HCT116 (cell line): ENCODE results near the gene CASK. TPM values are rescaled to one million over a fixed set of nuclear protein-coding genes. Genes with fewer than 3 reads are reported as not detected.

Experiments used
- ATAC-seq: fragments of 200-7000 bp; cut with Tn5 transposase; 2 replicates; pipeline ENCODE4 v1.9.1; 2020; ENCODE audit warnings: mild to moderate bottlenecking, moderate library complexity
- BruUV-seq: library from RNA; stranded (reverse); fragments of 400-500 nt; replicated peaks from 2 replicates; lab custom pipeline; 2021; lab: Mats Ljungman, UMichigan
- CTCF ChIA-PET: fragments of 300-600 bp; sonication (Branson Sonifier 250); formaldehyde crosslinking; loops from one replicate; lab custom pipeline; 2021; ENCODE audit warnings: antibody characterized with exemption; lab: Charles Lee
- POLR2A ChIA-PET: fragments of 300-600, 350-600 bp; sonication (Branson Sonifier 250); formaldehyde crosslinking; loops from one replicate; lab custom pipeline; 2021; ENCODE audit warnings: antibody characterized with exemption; lab: Charles Lee
- RAD21 ChIA-PET, 2 experiments: fragments of 300-600 bp; sonication (Branson Sonifier 250); formaldehyde crosslinking; loops; one replicate each; lab custom pipeline; 2023; ENCODE audit warnings: low total read pairs in 2 of 2; ENCODE audit not compliant: uncharacterized antibody in 2 of 2, unreplicated experiment in 2 of 2, low non-redundant PET in 1 of 2; lab: Charles Lee
- DNase-seq: peaks from one replicate; pipeline ENCODE4 v3.0.0-alpha.2; 2010; ENCODE audit warnings: low read depth, low spot score
- H2AFZ ChIP-seq: fragments of 200-600 bp; shearing (Covaris generic), sonication (generic); 2 replicates; pipeline ENCODE4 v1.6.1; 2017; ENCODE audit warnings: low read depth, mixed run types, mixed read lengths, antibody characterized with exemption, low read length; ENCODE audit not compliant: poor library complexity, severe bottlenecking
- H3K27ac ChIP-seq: 2 replicates; pipeline ENCODE4 v1.5.1; 2012; ENCODE audit warnings: low read depth, low read length
- H3K27me3 ChIP-seq: fragments of 200-600 bp; sonication (generic); 2 replicates; pipeline ENCODE4 v1.6.1; 2016; ENCODE audit warnings: mixed run types, low read length, mixed read lengths; ENCODE audit not compliant: insufficient read depth
- H3K36me3 ChIP-seq, 2 experiments: fragments of 200-500 bp in 1 of 2; fragments of 200-600 bp in 1 of 2; sonication (Bioruptor generic) in 1 of 2; sonication (generic) in 1 of 2; 2 replicates each; pipeline versions ENCODE4 v1.5.1 to v1.6.1; 2014 to 2016; ENCODE audit warnings: low read length in 2 of 2, inconsistent platforms in 1 of 2, mixed read lengths in 1 of 2, mixed run types in 1 of 2; ENCODE audit not compliant: insufficient read depth in 2 of 2, control insufficient read depth in 1 of 2
- H3K4me1 ChIP-seq, 2 experiments: fragments of 200-600 bp in 1 of 2; sonication (generic) in 1 of 2; 2 replicates each; pipeline versions ENCODE4 v1.5.1 to v1.6.1; 2012 to 2017; ENCODE audit warnings: low read length in 2 of 2, inconsistent platforms in 1 of 2, mild to moderate bottlenecking in 1 of 2, mixed read lengths in 1 of 2, mixed run types in 1 of 2, moderate library complexity in 1 of 2; ENCODE audit not compliant: insufficient read depth in 2 of 2, control insufficient read depth in 1 of 2
- H3K4me2 ChIP-seq: fragments of 200-600 bp; sonication (generic); 2 replicates; pipeline ENCODE4 v1.6.1; 2017; ENCODE audit warnings: mixed run types, low read length, mixed read lengths
- H3K4me3 ChIP-seq, 2 experiments: fragments of 200-600 bp in 1 of 2; sonication (generic) in 1 of 2; replicated peaks in 1 of 2; 2 replicates each; pipeline ENCODE4 v1.5.1; 2011 to 2016; ENCODE audit warnings: low read length in 2 of 2, control low read depth in 1 of 2, low read depth in 1 of 2, mild to moderate bottlenecking in 1 of 2, mixed read lengths in 1 of 2, mixed run types in 1 of 2
- H3K79me2 ChIP-seq: fragments of 200-600 bp; sonication (generic); 2 replicates; pipeline ENCODE4 v1.6.1; 2017; ENCODE audit warnings: mild to moderate bottlenecking, mixed run types, low read length, moderate library complexity, mixed read lengths; ENCODE audit not compliant: insufficient read depth
- H3K9ac ChIP-seq: fragments of 200-600 bp; sonication (generic); 2 replicates; pipeline ENCODE4 v1.6.1; 2016; ENCODE audit warnings: low read length, mixed read lengths
- H3K9me2 ChIP-seq: fragments of 200-600 bp; sonication (generic), shearing (Covaris generic); 2 replicates; pipeline ENCODE4 v1.6.1; 2017; ENCODE audit warnings: mixed run types, mild to moderate bottlenecking, moderate library complexity; ENCODE audit not compliant: insufficient read depth
- H3K9me3 ChIP-seq, 2 experiments: fragments of 200-500 bp in 1 of 2; fragments of 200-600 bp in 1 of 2; sonication (Bioruptor generic) in 1 of 2; sonication (generic) in 1 of 2; 2 replicates each; pipeline ENCODE4 v1.6.1; 2014 to 2017; ENCODE audit warnings: low read length in 2 of 2, mixed read lengths in 2 of 2, inconsistent platforms in 1 of 2, low read depth in 1 of 2, mild to moderate bottlenecking in 1 of 2, mixed run types in 1 of 2, moderate library complexity in 1 of 2; ENCODE audit not compliant: control insufficient read depth in 1 of 2, insufficient read depth in 1 of 2
- H4K20me1 ChIP-seq: fragments of 200-600 bp; sonication (generic), shearing (Covaris generic); 2 replicates; pipeline ENCODE4 v1.6.1; 2017; ENCODE audit warnings: mixed run types, mild to moderate bottlenecking, moderate library complexity; ENCODE audit not compliant: insufficient read depth
- CBX3 ChIP-seq: IDR thresholded peaks from 2 replicates; pipeline ENCODE4 v1.6.1; 2012; ENCODE audit warnings: low read depth
- CEBPB ChIP-seq: IDR thresholded peaks from 2 replicates; pipeline ENCODE4 v1.6.1; 2012; ENCODE audit warnings: low read depth
- JUND ChIP-seq: IDR thresholded peaks from 2 replicates; pipeline ENCODE4 v1.6.1; 2012
- SIN3A ChIP-seq: IDR thresholded peaks from 2 replicates; pipeline ENCODE4 v1.6.1; 2012; ENCODE audit warnings: low read depth
- SP1 ChIP-seq: IDR thresholded peaks from 2 replicates; pipeline ENCODE4 v1.6.1; 2012; ENCODE audit warnings: low read depth
- SRF ChIP-seq: IDR thresholded peaks from 2 replicates; pipeline ENCODE4 v1.6.1; 2012; ENCODE audit warnings: low read depth
- TCF7L2 ChIP-seq: IDR thresholded peaks from 2 replicates; pipeline ENCODE4 v1.7.0; 2011; ENCODE audit warnings: borderline replicate concordance, inconsistent platforms; ENCODE audit not compliant: insufficient read depth, insufficient read length; ENCODE audit errors: extremely low read depth
- ZFX ChIP-seq: fragments of 450-650 bp; IDR thresholded peaks from 2 replicates; pipeline ENCODE4 v1.6.1; 2017
- intact Hi-C: fragments of 100-400 bp; cut with micrococcal nuclease; formaldehyde crosslinking; loops from 2 replicates; pipeline ENCODE4 v1.10.0; 2022
- total RNA-seq: library from RNA; stranded (reverse); gene quantifications from one replicate; pipeline ENCODE4 v1.2.1, GENCODE V29; 2021; ENCODE audit not compliant: unreplicated experiment
- TF ChIP-seq, protein P1 (sequence below), 3 experiments: fragments of 200-600 bp in 1 of 3; sonication (generic) in 1 of 3; IDR thresholded peaks in 2 of 3; conservative IDR thresholded peaks in 1 of 3; 2 replicates each; pipeline ENCODE4 v1.5.1; 2012 to 2017; ENCODE audit warnings: low read depth in 2 of 3, low read length in 2 of 3, antibody characterized with exemption in 1 of 3, borderline replicate concordance in 1 of 3, control low read depth in 1 of 3, mild to moderate bottlenecking in 1 of 3, mixed read lengths in 1 of 3, mixed run types in 1 of 3, moderate library complexity in 1 of 3; ENCODE audit not compliant: insufficient read depth in 1 of 3
- TF ChIP-seq, protein P2 (sequence below): IDR thresholded peaks from 2 replicates; pipeline ENCODE4 v1.6.1; 2011; ENCODE audit warnings: mild to moderate bottlenecking, low read length, moderate library complexity; ENCODE audit not compliant: insufficient replicate concordance; ENCODE audit errors: extremely low read depth
- TF ChIP-seq, protein P3 (sequence below): IDR thresholded peaks from 2 replicates; pipeline ENCODE4 v1.6.1; 2012

Gene CASK
- total RNA-seq, 1 experiment from 2014 or later: 39.0 TPM

DNA sequence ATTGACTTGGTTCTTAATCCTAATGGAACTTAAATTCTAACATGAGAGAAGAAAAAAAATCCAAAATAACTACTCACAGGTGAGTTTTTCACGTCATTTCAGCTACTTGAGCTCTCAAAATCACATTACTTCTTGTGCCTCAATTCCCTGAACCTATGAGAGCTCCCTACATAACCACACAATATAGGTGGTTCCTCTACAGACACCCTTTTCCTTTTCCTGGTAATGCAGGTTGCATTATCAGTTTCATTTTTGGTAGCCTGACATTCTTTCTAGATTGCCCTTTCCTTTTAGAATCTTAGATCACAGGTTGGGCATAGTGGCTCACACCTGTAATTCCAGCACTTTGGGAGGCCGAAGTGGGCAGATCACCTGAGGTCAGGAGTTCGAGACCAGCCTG lies 230.3 kb downstream of the CASK start:
- Histone ChIP-seq H4K20me1 (no peaks in the 10 kb centered on the region), H3K4me2 (no peak overlapping the region), H3K27me3 (no peaks in the 10 kb centered on the region), H3K9me3 (no peaks in the 10 kb centered on the region), H3K79me2 (no peaks in the 10 kb centered on the region), H3K36me3 (no peaks in the 10 kb centered on the region), H3K4me3 (no peak overlapping the region), H3K9ac (no peak overlapping the region), H2AFZ (no peak overlapping the region), H3K4me1 (no peaks in the 10 kb centered on the region), H3K9me2 (no peaks in the 10 kb centered on the region), H3K27ac (no peak overlapping the region)
- BruUV-seq: no TSS peak
- ATAC-seq (no peak), DNase-seq (no peak)
- RAD21 ChIA-PET: no interaction called here
- intact Hi-C loops: no loop called here
- CTCF ChIA-PET: no interaction called here
- TF ChIP-seq, protein P1, sequence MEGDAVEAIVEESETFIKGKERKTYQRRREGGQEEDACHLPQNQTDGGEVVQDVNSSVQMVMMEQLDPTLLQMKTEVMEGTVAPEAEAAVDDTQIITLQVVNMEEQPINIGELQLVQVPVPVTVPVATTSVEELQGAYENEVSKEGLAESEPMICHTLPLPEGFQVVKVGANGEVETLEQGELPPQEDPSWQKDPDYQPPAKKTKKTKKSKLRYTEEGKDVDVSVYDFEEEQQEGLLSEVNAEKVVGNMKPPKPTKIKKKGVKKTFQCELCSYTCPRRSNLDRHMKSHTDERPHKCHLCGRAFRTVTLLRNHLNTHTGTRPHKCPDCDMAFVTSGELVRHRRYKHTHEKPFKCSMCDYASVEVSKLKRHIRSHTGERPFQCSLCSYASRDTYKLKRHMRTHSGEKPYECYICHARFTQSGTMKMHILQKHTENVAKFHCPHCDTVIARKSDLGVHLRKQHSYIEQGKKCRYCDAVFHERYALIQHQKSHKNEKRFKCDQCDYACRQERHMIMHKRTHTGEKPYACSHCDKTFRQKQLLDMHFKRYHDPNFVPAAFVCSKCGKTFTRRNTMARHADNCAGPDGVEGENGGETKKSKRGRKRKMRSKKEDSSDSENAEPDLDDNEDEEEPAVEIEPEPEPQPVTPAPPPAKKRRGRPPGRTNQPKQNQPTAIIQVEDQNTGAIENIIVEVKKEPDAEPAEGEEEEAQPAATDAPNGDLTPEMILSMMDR (IDR thresholded peaks at IDR 0.05 in 2 of 3, conservative IDR thresholded peaks at IDR 0.05 in 1 of 3; ENCODE audit: borderline replicate concordance in 1 of 3, insufficient read depth in 1 of 3, low read depth in 2 of 3, low read length in 2 of 3): no peak
- TF ChIP-seq CEBPB: no peak
- no peak for TF ChIP-seq SP1
- TF ChIP-seq CBX3: no peak
- TF ChIP-seq, protein P2, sequence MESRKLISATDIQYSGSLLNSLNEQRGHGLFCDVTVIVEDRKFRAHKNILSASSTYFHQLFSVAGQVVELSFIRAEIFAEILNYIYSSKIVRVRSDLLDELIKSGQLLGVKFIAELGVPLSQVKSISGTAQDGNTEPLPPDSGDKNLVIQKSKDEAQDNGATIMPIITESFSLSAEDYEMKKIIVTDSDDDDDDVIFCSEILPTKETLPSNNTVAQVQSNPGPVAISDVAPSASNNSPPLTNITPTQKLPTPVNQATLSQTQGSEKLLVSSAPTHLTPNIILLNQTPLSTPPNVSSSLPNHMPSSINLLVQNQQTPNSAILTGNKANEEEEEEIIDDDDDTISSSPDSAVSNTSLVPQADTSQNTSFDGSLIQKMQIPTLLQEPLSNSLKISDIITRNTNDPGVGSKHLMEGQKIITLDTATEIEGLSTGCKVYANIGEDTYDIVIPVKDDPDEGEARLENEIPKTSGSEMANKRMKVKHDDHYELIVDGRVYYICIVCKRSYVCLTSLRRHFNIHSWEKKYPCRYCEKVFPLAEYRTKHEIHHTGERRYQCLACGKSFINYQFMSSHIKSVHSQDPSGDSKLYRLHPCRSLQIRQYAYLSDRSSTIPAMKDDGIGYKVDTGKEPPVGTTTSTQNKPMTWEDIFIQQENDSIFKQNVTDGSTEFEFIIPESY: no peak
- TF ChIP-seq, protein P3, sequence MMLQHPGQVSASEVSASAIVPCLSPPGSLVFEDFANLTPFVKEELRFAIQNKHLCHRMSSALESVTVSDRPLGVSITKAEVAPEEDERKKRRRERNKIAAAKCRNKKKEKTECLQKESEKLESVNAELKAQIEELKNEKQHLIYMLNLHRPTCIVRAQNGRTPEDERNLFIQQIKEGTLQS: no peak
- no peak for TF ChIP-seq JUND
- TF ChIP-seq TCF7L2: no peak
- no peak for TF ChIP-seq SRF
- no peak for TF ChIP-seq SIN3A
- TF ChIP-seq ZFX: no peak
- POLR2A ChIA-PET: no interaction called here
